ENCODE measurements around the gene UBE2Q2.
"Not testable (repeated sequence)": the region's sequence is repeated elsewhere in the genome, so short reads cannot be mapped to it uniquely, and the experiment has no call there.

Gene UBE2Q2

DNA sequence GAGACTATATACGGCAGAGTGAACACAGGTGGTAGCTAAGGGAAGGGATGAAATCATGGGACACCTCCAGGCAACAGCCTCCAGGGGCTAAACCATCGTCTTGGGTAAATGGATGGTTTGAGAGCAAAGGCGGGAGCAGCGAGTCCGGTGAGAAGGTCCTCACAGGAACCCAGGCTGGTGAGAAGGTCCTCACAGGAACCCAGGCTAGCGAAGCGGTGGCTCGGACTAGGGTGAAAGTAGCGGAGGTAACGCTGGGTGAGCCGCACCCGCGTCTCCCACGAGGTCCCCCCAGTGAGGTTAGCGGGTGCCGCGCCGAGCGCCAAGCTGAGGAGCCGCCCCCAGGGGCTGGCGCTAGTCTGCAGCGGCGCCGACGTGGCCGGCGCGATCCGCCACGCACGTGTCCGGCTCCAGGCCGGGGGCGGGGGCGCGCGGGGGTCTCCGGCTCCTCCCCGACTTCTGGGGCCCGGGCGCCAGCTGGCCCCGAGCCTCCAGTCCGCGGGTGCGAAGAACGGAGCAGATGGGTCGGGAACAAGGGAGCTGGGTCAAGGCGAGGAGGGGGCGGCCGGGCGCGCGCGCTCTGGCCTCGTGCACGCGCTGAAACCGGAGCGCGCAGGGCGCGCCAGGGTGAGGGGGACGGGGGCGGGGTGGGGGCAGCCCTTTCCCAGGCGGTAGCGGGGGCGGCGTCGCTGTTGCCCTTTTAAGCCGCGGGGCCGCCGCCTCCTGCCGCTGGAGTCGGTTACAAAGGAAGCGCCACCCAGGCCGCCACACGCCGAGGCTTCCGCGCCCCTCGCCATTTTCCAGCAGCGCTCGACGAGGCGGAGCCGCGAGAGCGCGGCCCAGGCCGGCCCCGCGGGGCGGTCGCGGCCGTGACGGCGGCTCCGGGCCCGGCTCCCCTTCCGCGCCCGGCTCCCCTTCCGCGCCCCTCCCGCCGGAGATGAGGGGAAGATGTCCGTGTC is at the start of gene UBE2Q2:
TSS of gene UBE2Q2 (plus strand) at position 726 of the 956 bp plus-strand sequence. CDS start at position 946, 220 bp downstream.
- no peak for DNase-seq

DNA sequence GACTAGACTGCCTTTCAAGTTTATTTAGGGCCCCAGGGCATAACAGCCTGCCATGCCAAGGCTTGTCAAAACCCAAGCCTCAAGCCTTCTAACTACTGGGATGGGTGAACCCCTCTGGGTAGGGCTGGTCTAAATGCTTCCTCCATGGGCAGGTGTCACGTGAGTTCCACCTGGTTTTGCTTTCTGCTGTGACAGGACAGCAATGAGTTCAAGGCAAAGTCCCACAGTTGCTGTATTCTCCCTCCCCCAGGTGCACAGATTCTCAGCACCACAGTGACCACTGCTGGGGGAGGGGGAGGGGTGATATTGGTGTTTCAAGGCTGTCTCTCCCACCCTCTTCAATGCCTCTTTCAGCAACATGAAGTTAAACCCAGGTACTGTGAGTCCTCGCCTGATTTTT is 46.9 kb upstream of the UBE2Q2 start:
- DNase-seq = no peak

- not testable (repeated sequence) for DNase-seq
These were observed 46.1 kb upstream of the UBE2Q2 start for GRCh38 chr15:75797146-75797545.

- no peak for DNase-seq
These were observed 44.1 kb upstream of the UBE2Q2 start for GRCh38 chr15:75799190-75799589.

- DNase-seq = not testable (repeated sequence)
These were observed 42.8 kb upstream of the UBE2Q2 start for GRCh38 chr15:75800409-75800808.

- DNase-seq = peak; percentile 1
These were observed 41.2 kb upstream of the UBE2Q2 start for GRCh38 chr15:75801859-75802593.

GRCh38 chr15:75807486-75807885 is 35.8 kb upstream of the UBE2Q2 start:
- not testable (repeated sequence) for DNase-seq

- not testable (repeated sequence) for DNase-seq
These were observed 35.2 kb upstream of the UBE2Q2 start for GRCh38 chr15:75808009-75808408.

- no peak for DNase-seq
These were observed 34.7 kb upstream of the UBE2Q2 start for GRCh38 chr15:75808563-75808962.

- no peak for DNase-seq
These were observed 33.1 kb upstream of the UBE2Q2 start for GRCh38 chr15:75809986-75810750.

DNA sequence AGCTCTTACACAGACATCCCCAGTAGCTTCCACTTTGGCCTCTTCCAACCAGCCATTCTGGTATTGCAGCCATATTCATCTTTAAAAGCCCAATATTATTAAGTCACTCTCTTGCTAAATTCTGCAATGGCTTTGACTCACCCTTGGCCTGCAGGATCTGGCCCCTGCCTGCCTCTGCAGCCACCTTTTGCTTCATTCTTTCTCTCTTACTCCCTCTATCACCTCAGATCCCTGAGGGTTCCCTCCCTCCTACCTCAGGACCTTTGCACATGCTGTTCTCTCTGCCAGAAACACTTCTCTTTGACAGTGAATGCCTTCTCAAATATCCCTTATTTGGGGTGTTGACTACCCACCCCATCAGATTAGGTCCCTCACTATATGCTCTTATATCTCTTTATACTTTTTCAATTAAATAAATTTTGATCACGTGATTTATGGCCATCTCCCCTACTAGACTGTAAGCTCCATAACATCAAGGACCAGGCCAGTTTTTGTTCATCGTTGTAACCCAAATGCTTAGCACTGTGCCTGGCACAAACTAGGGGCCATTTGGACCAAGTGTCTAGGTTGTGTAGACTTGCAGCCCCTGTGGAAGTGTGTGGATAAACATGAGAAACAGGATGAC is 32.3 kb upstream of the UBE2Q2 start:
- no peak for DNase-seq

DNA sequence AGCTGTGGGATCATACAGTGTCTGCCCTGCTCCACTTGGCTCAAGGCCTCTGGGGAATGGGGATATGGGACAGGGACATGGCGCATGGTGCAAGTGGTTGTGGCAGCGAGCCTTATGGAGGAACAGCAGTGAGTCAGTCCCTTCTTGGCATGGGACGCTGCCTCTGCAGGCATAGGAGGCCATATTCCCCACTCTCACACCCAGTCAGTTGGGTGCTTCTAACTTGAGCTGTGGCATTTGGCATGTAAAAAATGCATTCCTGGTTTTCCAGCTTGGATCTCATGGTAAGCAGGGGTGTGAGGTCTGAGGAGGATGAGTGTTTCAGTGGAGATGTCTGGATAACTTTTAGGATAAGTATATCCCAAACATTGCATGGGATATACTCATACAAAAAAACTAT is 31.6 kb upstream of the UBE2Q2 start:
- no peak for DNase-seq

DNA sequence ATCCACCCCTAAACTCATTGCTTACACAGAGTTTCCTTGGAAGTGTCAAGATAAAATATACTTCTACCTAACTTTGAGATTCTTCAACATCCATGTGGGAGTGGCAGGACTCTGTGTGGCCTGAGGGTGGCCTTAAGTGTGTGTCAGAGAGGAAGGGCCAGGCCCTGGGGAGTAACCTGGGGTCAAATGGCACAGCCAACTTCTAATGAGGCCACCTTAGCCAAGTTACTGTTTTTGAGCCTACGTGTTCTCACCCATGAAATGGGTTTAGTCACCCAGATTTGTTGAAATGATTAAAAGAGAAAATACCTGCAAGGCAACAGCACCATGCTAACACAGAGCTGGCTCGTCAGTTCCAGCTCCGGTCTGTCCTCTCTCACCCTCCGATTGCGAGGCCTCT is 28.5 kb upstream of the UBE2Q2 start:
- no peak for DNase-seq

DNA sequence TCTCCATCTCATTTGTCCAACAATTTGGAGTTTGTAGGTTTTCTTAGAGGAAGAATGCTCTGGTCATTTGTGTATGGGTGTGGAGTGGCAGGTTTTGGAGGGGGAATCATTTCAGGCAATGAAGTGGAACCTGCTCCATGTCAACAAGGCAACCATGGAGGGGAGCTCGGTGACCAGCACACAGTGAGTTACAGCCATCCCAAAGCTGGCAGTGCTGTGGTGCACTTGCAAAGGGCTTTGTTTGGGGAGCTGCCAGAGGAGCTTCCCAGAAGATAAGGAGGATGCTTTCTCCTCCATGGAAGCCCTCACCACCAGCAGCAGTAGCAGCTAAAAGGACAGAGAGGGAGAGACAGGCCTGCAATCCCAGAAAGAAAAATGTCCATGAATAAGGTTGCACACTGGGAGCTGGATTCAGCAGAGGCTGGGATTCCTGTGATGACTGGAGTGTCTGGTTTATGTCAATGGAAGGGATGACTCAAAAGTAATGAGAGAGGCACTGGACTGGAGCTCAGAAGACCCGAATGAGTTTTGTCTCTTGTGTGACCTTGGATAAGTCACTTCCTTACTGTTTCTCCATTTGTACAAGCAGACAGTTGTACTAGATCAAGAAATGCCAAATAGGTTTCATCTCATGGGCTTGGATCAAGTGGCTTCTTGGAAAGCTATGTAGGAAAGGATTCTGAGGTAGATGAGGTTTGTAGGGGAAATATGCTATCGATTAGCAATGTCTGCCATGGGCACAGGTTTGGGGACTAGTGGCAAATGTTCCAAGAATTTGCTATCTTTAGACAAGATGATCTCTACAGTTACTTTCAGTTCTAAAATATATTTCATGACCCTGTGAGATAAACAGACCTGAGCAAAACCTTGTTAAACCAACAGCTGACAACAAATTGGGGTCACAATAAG is 27.2 kb upstream of the UBE2Q2 start:
- no peak for DNase-seq

GRCh38 chr15:75817138-75817935 is 25.9 kb upstream of the UBE2Q2 start:
- no peak for DNase-seq

DNA sequence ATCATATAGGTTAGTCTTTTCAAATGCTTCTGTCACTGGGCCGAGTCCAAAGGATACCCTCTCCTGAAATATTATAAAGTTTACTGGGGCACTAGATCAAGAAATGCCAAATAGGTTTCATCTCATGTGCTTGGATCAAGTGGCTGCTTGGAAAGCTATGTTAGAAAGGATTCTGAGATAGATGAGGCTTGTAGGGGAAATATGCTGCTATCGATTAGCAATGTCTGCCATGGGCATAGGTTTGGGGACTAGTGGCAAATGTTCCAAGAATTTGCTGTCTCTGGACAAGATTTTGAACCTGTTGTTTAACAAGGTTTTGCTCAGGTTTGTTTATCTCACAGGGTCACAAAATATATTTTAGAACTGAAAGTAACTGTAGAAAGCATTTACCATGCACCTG is 23.0 kb upstream of the UBE2Q2 start:
- DNase-seq = no peak

- no peak for DNase-seq
These were observed 21.4 kb upstream of the UBE2Q2 start for GRCh38 chr15:75821786-75822345.

DNA sequence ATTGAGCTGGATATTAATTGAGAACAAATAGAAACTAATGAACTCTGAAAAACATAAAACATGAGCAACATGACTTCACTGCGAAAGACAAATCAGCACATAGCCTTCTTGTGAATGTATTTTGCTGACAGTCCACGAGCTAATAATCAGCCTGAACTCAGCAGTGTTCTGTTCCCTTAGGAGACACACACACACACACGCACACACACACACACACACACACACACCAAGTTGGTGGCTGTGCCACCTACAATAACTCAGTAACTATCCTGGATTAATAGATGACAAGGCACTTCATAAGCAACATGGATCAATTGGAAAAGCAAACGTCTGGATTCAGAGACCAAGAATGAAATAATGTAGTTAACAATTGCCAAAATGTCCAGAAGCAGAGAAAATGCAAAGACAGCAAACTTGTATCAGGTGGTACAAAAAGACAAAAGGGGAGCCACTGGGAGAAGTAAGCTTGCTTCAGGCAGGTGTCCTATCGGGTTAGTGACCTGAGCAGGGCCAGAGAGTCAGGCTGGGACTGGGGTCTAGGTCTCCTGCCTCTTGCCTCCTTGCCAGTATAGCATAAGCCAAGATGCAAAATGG is 20.5 kb upstream of the UBE2Q2 start:
- DNase-seq = no peak

DNA sequence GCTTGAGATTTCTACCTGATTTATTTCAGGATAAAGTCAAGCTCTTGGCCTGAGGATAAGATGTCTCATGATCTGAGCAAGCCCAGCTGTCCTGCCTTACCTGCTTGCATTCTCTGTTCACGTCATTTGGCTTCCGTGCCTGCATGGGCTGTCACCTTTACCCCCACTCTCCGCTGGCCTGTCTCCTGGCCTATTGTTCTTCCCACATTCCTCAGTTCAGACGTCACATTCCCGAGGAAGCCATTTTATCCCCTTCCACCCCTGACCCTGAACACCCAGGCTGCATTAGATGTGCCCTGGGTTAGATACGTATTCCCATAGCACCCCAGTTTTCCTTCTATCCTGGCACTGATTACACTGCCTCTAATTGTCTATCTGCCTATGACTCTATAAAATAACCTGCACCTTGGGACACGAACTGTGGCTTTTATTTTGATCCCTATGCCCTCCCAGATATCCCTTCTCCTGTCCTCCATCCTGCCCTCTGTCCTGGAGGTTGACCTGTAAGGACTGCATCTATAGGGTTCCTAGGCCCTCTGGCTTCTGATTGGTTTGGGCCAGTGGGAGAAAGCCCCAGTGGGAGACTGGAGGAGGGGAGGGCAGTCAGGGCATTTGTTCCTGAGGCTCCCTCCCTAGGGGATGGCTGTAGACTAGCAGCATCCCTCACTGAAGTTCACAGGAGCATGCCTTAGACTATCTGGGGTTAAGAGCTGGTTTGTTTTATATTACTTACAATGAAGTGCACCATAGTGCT is 19.2 kb upstream of the UBE2Q2 start:
- DNase-seq = no peak

Data from NCI-H187 treated with DMSO at 0.1 percent for 48 hours (cell line).